ENCODE measurements around the gene IL1R2.

IL1R2 gene

GRCh38 chr2:101962309-101962708 lies 29.5 kb upstream of the IL1R2 start:
- no peak for TF ChIP-seq CTCF (IDR thresholded peaks at IDR 0.05; ENCODE audit: low read depth, low read length, missing control alignments)
- DNase-seq (ENCODE audit: extremely low read depth, low read depth): no peak
- no peak overlapping the region for H3K4me3 ChIP-seq (replicated peaks; ENCODE audit: low read depth, low read length)

- DNase-seq (ENCODE audit: extremely low read depth, low read depth): no peak
- H3K4me3 ChIP-seq (replicated peaks; ENCODE audit: low read depth, low read length): no peak overlapping the region
- no peak for TF ChIP-seq CTCF (IDR thresholded peaks at IDR 0.05; ENCODE audit: low read depth, low read length, missing control alignments)
These were observed 28.6 kb upstream of the IL1R2 start for GRCh38 chr2:101963198-101963597.

GRCh38 chr2:101967826-101968513 lies 23.8 kb upstream of the IL1R2 start:
- no peak overlapping the region for H3K4me3 ChIP-seq (replicated peaks; ENCODE audit: low read depth, low read length)
- no peak for TF ChIP-seq CTCF (IDR thresholded peaks at IDR 0.05; ENCODE audit: low read depth, low read length, missing control alignments)
- no peak for DNase-seq (ENCODE audit: extremely low read depth, low read depth)

- no peak overlapping the region for H3K4me3 ChIP-seq (replicated peaks; ENCODE audit: low read depth, low read length)
- no peak for DNase-seq (ENCODE audit: extremely low read depth, low read depth)
- TF ChIP-seq CTCF (IDR thresholded peaks at IDR 0.05; ENCODE audit: low read depth, low read length, missing control alignments): no peak
These were observed 22.0 kb upstream of the IL1R2 start for GRCh38 chr2:101969723-101970122.

- DNase-seq (ENCODE audit: extremely low read depth, low read depth): no peak
These were observed 20.9 kb upstream of the IL1R2 start for GRCh38 chr2:101970901-101971300.

GRCh38 chr2:101971836-101972235 lies 19.9 kb upstream of the IL1R2 start:
- H3K4me3 ChIP-seq (replicated peaks; ENCODE audit: low read depth, low read length): no peak overlapping the region
- no peak for DNase-seq (ENCODE audit: extremely low read depth, low read depth)
- TF ChIP-seq CTCF (IDR thresholded peaks at IDR 0.05; ENCODE audit: low read depth, low read length, missing control alignments): no peak

More at GRCh38 chr2:101970901-101971300, 20.9 kb upstream of the IL1R2 start:
- no peak overlapping the region for H3K4me3 ChIP-seq (replicated peaks; ENCODE audit: low read depth, low read length)
- no peak for TF ChIP-seq CTCF (IDR thresholded peaks at IDR 0.05; ENCODE audit: low read depth, low read length, missing control alignments)
